Effector memory CD4-positive, alpha-beta T cell (primary cell): ENCODE data around the gene HELB.
"Not testable (repeated sequence)": the region's sequence is repeated elsewhere in the genome, so short reads cannot be mapped to it uniquely, and the experiment has no call there.

Experiments
- DNase-seq, 3 donors: peaks; one replicate each; pipeline ENCODE4 v3.0.0-alpha.2; 2020
- H3K27ac ChIP-seq: 2 replicates; pipeline ENCODE4 v1.7.0; 2013; ENCODE audit warnings: mild to moderate bottlenecking, low read length, moderate library complexity; ENCODE audit not compliant: insufficient read depth, poor library complexity, severe bottlenecking
- H3K27me3 ChIP-seq: replicated peaks from 2 replicates; pipeline ENCODE4 v1.7.0; 2013; ENCODE audit warnings: mild to moderate bottlenecking, low read length; ENCODE audit not compliant: insufficient read depth, control insufficient read depth, poor library complexity, severe bottlenecking
- H3K36me3 ChIP-seq: 2 replicates; pipeline ENCODE4 v1.7.0; 2013; ENCODE audit warnings: mild to moderate bottlenecking, low read length, moderate library complexity; ENCODE audit not compliant: control insufficient read depth, insufficient read depth
- H3K4me1 ChIP-seq: 2 replicates; pipeline ENCODE4 v1.7.0; 2013; ENCODE audit warnings: low read length, mild to moderate bottlenecking; ENCODE audit not compliant: control insufficient read depth, insufficient read depth, poor library complexity, severe bottlenecking
- H3K4me3 ChIP-seq: 2 replicates; pipeline ENCODE4 v1.7.0; 2013; ENCODE audit warnings: low read length, low read depth, mild to moderate bottlenecking; ENCODE audit not compliant: insufficient read depth, poor library complexity, severe bottlenecking
- H3K9me3 ChIP-seq: 2 replicates; pipeline ENCODE4 v1.7.0; 2013; ENCODE audit warnings: mild to moderate bottlenecking, low read length, moderate library complexity; ENCODE audit not compliant: control insufficient read depth

HELB gene

DNA sequence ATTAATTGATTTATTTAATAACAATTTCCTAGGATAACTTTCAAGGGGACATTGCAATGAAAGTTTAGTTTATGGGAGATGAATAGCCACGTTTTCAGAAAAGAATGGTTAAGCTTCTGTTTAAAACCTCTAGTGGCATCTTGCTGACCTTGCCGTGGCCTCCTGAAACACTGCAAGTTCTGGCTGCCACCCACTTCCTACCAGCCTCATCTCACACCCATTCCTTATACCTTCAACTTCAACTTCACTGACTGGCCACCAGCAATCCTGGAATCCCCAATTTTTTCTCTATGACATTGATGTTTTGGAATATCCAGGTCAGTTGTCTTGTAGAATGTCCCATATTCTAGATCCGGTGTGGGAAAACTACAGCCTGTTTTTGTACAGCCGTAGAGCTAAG, 5.2 kb upstream of the HELB start:
- peaks cover 11% of the 10 kb centered on the region for H3K4me1 ChIP-seq
- DNase-seq = no peak

GRCh38 chr12:66297923-66298322, 4.4 kb upstream of the HELB start:
- no peak overlapping the region for H3K27ac ChIP-seq
- peaks cover 7% of the 10 kb centered on the region for H3K4me1 ChIP-seq
- no peaks in the 10 kb centered on the region for H3K9me3 ChIP-seq
- DNase-seq = no peak
- no peaks in the 10 kb centered on the region for H3K36me3 ChIP-seq
- no peaks in the 10 kb centered on the region for H3K27me3 ChIP-seq
- H3K4me3 ChIP-seq = no peak overlapping the region

More for the DNA sequence above, 5.2 kb upstream of the HELB start:
- Histone ChIP-seq H3K9me3 (no peaks in the 10 kb centered on the region), H3K27me3 (no peaks in the 10 kb centered on the region), H3K4me3 (no peak overlapping the region), H3K27ac (no peak overlapping the region), H3K36me3 (no peaks in the 10 kb centered on the region)

- no peak for DNase-seq
- H3K4me1 ChIP-seq = peaks cover 12% of the 10 kb centered on the region
- no peaks in the 10 kb centered on the region for H3K9me3 ChIP-seq
- peaks cover 11% of the 10 kb centered on the region for H3K36me3 ChIP-seq
- H3K4me3 ChIP-seq = peak overlapping the region; percentile 85
- peak overlapping the region; percentile 88 for H3K27ac ChIP-seq
- H3K27me3 ChIP-seq = no peaks in the 10 kb centered on the region
Observed at GRCh38 chr12:66302827-66303169, 505 bp downstream of the HELB start.

DNA sequence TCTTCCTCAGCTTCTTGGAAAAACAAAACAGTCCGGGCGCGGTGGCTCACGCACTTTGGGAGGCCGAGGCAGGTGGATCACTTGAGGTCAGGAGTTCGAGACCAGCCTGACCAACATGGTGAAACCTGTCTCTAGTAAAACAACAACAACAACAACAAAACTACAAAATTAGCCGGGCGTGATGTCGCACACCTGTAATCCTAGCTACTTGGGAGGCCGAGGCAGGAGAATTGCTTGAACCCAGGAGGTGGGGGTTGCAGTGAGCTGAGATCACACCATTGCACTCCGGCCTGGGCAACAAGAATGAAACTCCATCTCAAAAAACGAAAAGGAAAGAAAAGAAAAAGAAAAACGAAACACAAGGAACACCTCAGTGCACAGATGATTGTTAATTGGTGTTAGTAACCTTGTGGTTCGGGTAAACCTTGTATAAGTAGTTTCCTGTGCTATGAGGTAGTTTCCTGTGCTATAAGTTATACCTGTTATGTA, 1.1 kb downstream of the HELB start:
- Histone ChIP-seq H3K4me3 (peak overlapping the region; percentile 85), H3K27ac (peak overlapping the region; percentile 88)
- DNase-seq = not testable (repeated sequence)

GRCh38 chr12:66304296-66304900, 2.1 kb downstream of the HELB start:
- Histone ChIP-seq H3K27ac (peak overlapping the region; percentile 88), H3K36me3 (peaks cover 19% of the 10 kb centered on the region), H3K4me1 (peaks cover 12% of the 10 kb centered on the region), H3K27me3 (no peaks in the 10 kb centered on the region), H3K4me3 (peak overlapping the region; percentile 85), H3K9me3 (no peaks in the 10 kb centered on the region)
- no peak for DNase-seq

More for the DNA sequence above, 1.1 kb downstream of the HELB start:
- Histone ChIP-seq H3K36me3 (peaks cover 16% of the 10 kb centered on the region), H3K4me1 (peaks cover 12% of the 10 kb centered on the region)
- not testable (repeated sequence) for H3K9me3 ChIP-seq, H3K27me3 ChIP-seq

GRCh38 chr12:66309606-66310005, 7.3 kb downstream of the HELB start:
- Histone ChIP-seq H3K4me1 (peaks cover 19% of the 10 kb centered on the region), H3K4me3 (no peak overlapping the region), H3K9me3 (no peaks in the 10 kb centered on the region), H3K27me3 (no peaks in the 10 kb centered on the region), H3K36me3 (peaks cover 28% of the 10 kb centered on the region), H3K27ac (no peak overlapping the region)
- no peak for DNase-seq

DNA sequence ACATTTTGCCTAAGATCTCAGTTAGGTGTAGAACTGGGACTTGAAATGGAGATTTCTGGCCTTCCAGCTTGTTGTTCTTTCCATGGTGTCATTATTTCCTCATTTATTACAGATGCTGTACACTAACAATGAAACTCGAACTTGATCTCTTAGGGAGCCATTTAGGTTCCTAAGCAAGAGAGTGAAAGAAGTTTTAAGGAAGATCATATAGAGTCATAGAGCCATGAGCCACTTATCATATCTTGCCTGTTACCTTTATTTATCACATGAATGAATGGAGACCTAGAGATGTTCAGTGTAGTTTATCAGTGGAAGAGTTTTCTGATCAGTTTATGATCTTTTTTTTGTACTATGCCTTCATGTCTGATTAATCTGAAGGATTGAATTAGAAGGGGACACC, 9.9 kb downstream of the HELB start:
- H3K27me3 ChIP-seq = no peaks in the 10 kb centered on the region
- peaks cover 22% of the 10 kb centered on the region for H3K36me3 ChIP-seq
- no peaks in the 10 kb centered on the region for H3K9me3 ChIP-seq
- H3K27ac ChIP-seq = no peak overlapping the region
- peaks cover 15% of the 10 kb centered on the region for H3K4me1 ChIP-seq
- no peak for DNase-seq
- no peak overlapping the region for H3K4me3 ChIP-seq

- Histone ChIP-seq H3K27me3 (no peaks in the 10 kb centered on the region), H3K4me1 (peaks cover 21% of the 10 kb centered on the region), H3K36me3 (peaks cover 14% of the 10 kb centered on the region), H3K9me3 (no peaks in the 10 kb centered on the region), H3K27ac (no peak overlapping the region), H3K4me3 (peak overlapping the region; percentile 7)
- no peak for DNase-seq
Observed at GRCh38 chr12:66314278-66314677, 12.0 kb downstream of the HELB start.

GRCh38 chr12:66319266-66319954, 17.1 kb downstream of the HELB start:
- Histone ChIP-seq H3K9me3 (no peaks in the 10 kb centered on the region), H3K27me3 (no peaks in the 10 kb centered on the region), H3K4me3 (no peak overlapping the region), H3K27ac (no peak overlapping the region), H3K36me3 (peaks cover 28% of the 10 kb centered on the region), H3K4me1 (peaks cover 8% of the 10 kb centered on the region)
- no peak for DNase-seq

DNA sequence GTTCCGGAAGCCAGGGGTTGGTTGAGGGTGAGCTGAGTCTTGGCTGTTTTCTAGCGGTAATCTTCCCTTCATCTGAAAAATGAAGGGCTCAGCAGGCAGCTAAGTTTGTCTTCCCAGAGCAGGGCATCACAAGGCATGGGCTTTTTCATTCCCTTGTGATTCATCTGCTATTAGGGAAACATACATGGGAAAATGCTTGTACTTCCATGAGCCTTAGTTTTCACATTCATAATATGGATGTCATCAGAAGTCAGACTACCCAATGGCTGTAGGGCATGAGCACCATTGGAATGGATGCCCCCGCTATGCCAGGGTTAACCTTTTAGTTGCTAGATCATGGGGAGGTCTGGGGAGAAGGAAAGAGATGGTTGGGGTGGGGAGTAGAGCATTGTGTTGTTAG, 18.7 kb downstream of the HELB start:
- H3K36me3 ChIP-seq = peaks cover 35% of the 10 kb centered on the region
- no peak for DNase-seq
- H3K4me1 ChIP-seq = peaks cover 6% of the 10 kb centered on the region
- H3K27ac ChIP-seq = no peak overlapping the region
- no peaks in the 10 kb centered on the region for H3K9me3 ChIP-seq
- no peak overlapping the region for H3K4me3 ChIP-seq
- no peaks in the 10 kb centered on the region for H3K27me3 ChIP-seq
